AG04449 (cell line): ENCODE data around the gene TRERF1.
"Not testable (repeated sequence)": the region's sequence is repeated elsewhere in the genome, so short reads cannot be mapped to it uniquely, and the experiment has no call there.

Experiments
- CTCF ChIA-PET: fragments of 350-600 bp; formaldehyde crosslinking; extraction: SDS; loops from one replicate; lab custom pipeline; 2021; ENCODE audit warnings: antibody characterized with exemption; lab: Yijun Ruan, JAX
- POLR2A ChIA-PET: fragments of 400-600, 350-600 bp; formaldehyde crosslinking; extraction: SDS; loops from one replicate; lab custom pipeline; 2020; ENCODE audit warnings: antibody characterized with exemption, inconsistent platforms; lab: Yijun Ruan, JAX
- DNase-seq: peaks from one replicate; pipeline ENCODE4 v3.0.0-alpha.2; 2010; ENCODE audit warnings: low read depth, low spot score
- H3K4me3 ChIP-seq: 2 replicates; pipeline ENCODE4 v1.5.1; 2011; ENCODE audit warnings: low read depth, mild to moderate bottlenecking, control low read depth, low read length
- CTCF ChIP-seq: IDR thresholded peaks from one replicate; pipeline ENCODE4 v1.5.1; 2011; ENCODE audit warnings: mild to moderate bottlenecking, moderate library complexity, low read length, control low read depth, inconsistent platforms; ENCODE audit not compliant: insufficient read depth; ENCODE audit errors: missing control alignments

TRERF1 gene

DNA sequence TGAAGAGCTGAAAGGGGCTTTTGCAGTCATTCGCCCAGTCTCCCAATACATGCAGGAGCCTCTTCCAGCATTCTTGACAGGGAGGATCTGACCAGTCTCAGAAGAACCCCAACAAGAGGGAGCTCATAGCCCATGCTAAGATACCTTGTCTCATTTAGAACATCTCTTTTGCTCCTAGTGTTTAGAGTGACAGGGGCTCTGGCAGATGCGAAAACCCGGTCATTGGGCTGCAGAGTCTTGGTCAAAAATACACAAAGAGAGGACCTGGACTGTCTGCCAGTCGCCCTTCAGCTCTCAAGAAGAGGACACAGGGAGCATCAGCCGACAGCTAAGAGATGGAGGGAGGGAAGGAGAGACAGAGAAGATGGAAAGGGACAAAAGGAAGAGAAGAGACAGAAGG is 257.7 kb downstream of the TRERF1 start:
- H3K4me3 ChIP-seq = no peak overlapping the region
- ChIA-PET CTCF (interaction anchor here (0.6 to 2.4 kb wide), 6 partner anchors 9 to 354 kb away, joined by 3 to 11 read pairs (median 4); no protein-coding TSS in a partner anchor), POLR2A (interaction anchor here (0.9 kb wide), 1 partner anchor 9 kb away, joined by 3 read pairs; no protein-coding TSS in a partner anchor)
- TF ChIP-seq CTCF = no peak
- DNase-seq = no peak

DNA sequence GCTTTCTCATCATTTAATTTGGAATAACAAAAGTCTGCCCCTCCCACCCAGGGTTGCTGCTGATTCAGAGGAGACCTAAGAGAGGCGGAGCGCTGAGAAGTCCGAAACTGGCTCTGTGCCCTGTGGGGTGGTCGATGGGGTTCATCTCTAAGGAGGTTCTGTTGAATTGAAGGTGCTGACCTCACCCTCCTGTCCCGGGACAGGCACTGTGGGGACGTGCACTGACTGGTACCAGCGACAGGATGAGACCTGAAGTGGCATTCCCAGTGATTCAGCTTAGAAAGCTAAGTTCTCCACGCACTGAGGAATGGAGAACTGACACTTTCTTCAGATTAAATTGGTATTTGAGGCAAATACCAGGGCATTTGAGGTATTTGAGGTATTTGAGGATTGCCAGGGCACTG is 258.2 kb downstream of the TRERF1 start:
- no peak for TF ChIP-seq CTCF
- ChIA-PET POLR2A (interaction anchor here (0.9 kb wide), 1 partner anchor 9 kb away, joined by 3 read pairs; no protein-coding TSS in a partner anchor), CTCF (interaction anchor here (0.7 to 2.4 kb wide), 7 partner anchors 10 to 354 kb away, joined by 3 to 11 read pairs (median 4); no protein-coding TSS in a partner anchor)
- H3K4me3 ChIP-seq = no peak overlapping the region
- no peak for DNase-seq

- POLR2A ChIA-PET, H3K4me3 ChIP-seq, DNase-seq: not testable (repeated sequence)
- CTCF ChIA-PET = interaction anchor here (1.5 to 2.4 kb wide), 2 partner anchors 27 to 355 kb away, joined by 5 to 11 read pairs; no protein-coding TSS in a partner anchor
Observed at GRCh38 chr6:42192385-42192784, 259.3 kb downstream of the TRERF1 start.

- TF ChIP-seq CTCF = no peak
- peak; percentile 51 for DNase-seq
- no peak overlapping the region for H3K4me3 ChIP-seq
- CTCF ChIA-PET = interaction anchor here (0.6 to 2.0 kb wide), 4 partner anchors 9 to 27 kb away, joined by 3 to 11 read pairs (median 5); no protein-coding TSS in a partner anchor
- POLR2A ChIA-PET = no interaction called here
Observed at GRCh38 chr6:42190554-42191183, 261.1 kb downstream of the TRERF1 start.

DNA sequence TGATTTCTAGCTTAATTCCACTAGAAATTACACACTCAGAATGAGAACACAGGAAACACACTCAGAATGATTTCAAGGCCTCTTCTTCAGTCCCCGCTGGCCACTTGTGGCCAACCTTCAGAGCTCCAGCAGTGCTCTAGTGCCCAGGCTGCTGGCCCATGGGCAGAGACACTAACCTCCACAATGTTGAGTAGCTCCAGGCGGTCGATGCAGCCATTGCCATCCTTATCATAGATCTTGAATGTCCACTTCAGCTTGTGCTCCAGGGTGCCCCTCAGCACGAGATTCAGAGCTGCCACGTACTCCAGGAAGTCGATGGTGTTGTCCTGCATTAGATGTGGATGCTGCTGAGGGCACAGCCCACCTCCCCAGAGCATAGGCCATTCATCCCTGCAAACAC is 263.3 kb downstream of the TRERF1 start:
- H3K4me3 ChIP-seq = no peak overlapping the region
- POLR2A ChIA-PET = no interaction called here
- no peak for TF ChIP-seq CTCF
- CTCF ChIA-PET = interaction anchor here (0.9 to 2.0 kb wide), 5 partner anchors 26 to 360 kb away, joined by 3 to 4 read pairs (median 3); no protein-coding TSS in a partner anchor
- DNase-seq = no peak

- no peak for DNase-seq
- H3K4me3 ChIP-seq = no peak overlapping the region
- TF ChIP-seq CTCF = no peak
- CTCF ChIA-PET = interaction anchor here (1.0 to 1.2 kb wide), 2 partner anchors 17 to 362 kb away, joined by 3 to 5 read pairs; no protein-coding TSS in a partner anchor
- POLR2A ChIA-PET = interaction anchor here (0.5 kb wide), 1 partner anchor 29 kb away, joined by 3 read pairs; no protein-coding TSS in a partner anchor
Observed at GRCh38 chr6:42185597-42185996, 266.1 kb downstream of the TRERF1 start.
